Activated B cell treated with CpG ODN at 0.5 μM for 24 hours (primary cell): ENCODE measurements around the gene TNFRSF14. TPM values are rescaled to one million over a fixed set of nuclear protein-coding genes. Genes with fewer than 3 reads are reported as not detected.

Experiments used
- ATAC-seq: fragments of 200-7000 bp; cut with Tn5 transposase; one replicate; pipeline ENCODE4 v1.10.0; 2021; ENCODE audit warnings: low read depth, mild to moderate bottlenecking, moderate library complexity
- CTCF ChIA-PET: fragments of 350-600 bp; sonication (Branson Sonifier 250); formaldehyde crosslinking; loops from one replicate; lab custom pipeline; 2021; ENCODE audit warnings: antibody characterized with exemption; lab: Charles Lee
- POLR2A ChIA-PET: fragments of 350-600 bp; sonication (Branson Sonifier 250); formaldehyde crosslinking; loops from one replicate; lab custom pipeline; 2021; ENCODE audit warnings: antibody characterized with exemption; lab: Charles Lee
- DNase-seq: peaks from one replicate; pipeline ENCODE4 v3.0.0; 2022
- H3K27ac Mint-ChIP-seq: one replicate; pipeline ENCODE4 v1.8.0; 2020; ENCODE audit warnings: mixed read lengths
- H3K27me3 Mint-ChIP-seq: one replicate; pipeline ENCODE4 v1.8.0; 2021; ENCODE audit warnings: mixed read lengths
- H3K36me3 Mint-ChIP-seq: one replicate; pipeline ENCODE4 v1.8.0; 2021; ENCODE audit warnings: low read depth, mixed read lengths
- H3K4me1 Mint-ChIP-seq: one replicate; pipeline ENCODE4 v1.8.0; 2021; ENCODE audit warnings: mixed read lengths
- H3K4me3 Mint-ChIP-seq: one replicate; pipeline ENCODE4 v1.8.0; 2020; ENCODE audit warnings: mild to moderate bottlenecking, mixed read lengths
- H3K9me3 Mint-ChIP-seq: one replicate; pipeline ENCODE4 v1.8.0; 2020; ENCODE audit warnings: mixed read lengths
- CTCF ChIP-seq: fragments of 200-600 bp; IDR thresholded peaks from one replicate; pipeline ENCODE4 v1.8.0; 2022; ENCODE audit warnings: antibody characterized with exemption, mild to moderate bottlenecking
- intact Hi-C: fragments of 100-400 bp; cut with micrococcal nuclease; formaldehyde crosslinking; loops from one replicate; pipeline ENCODE4 v1.15.1; 2024
- total RNA-seq: library from RNA; stranded (reverse); gene quantifications from 2 replicates; pipeline ENCODE4 v1.2.3, GENCODE V29; 2022

The TNFRSF14 gene
- total RNA-seq, 1 donor from 2014 or later: 148 TPM

GRCh38 chr1:2514863-2515762, 41.1 kb upstream of the TNFRSF14 start:
- DNase-seq (no peak), ATAC-seq (no peak)
- TF ChIP-seq CTCF: no peak
- intact Hi-C loops: no loop called here
- no peaks in the 10 kb centered on the region for H3K9me3 Mint-ChIP-seq
- H3K27me3 Mint-ChIP-seq: no peaks in the 10 kb centered on the region
- no peak overlapping the region for H3K4me3 Mint-ChIP-seq
- H3K36me3 Mint-ChIP-seq: peaks cover 71% of the 10 kb centered on the region
- CTCF ChIA-PET: no interaction called here
- POLR2A ChIA-PET: interaction anchor here (1.0 kb wide), 1 partner anchor 11 kb away, joined by 3 read pairs; the partner anchor contains the start of gene PANK4
- no peak overlapping the region for H3K27ac Mint-ChIP-seq
- no peaks in the 10 kb centered on the region for H3K4me1 Mint-ChIP-seq

GRCh38 chr1:2515763-2516080, 40.4 kb upstream of the TNFRSF14 start:
- ATAC-seq (no peak), DNase-seq (no peak)
- POLR2A ChIA-PET: no interaction called here
- Mint-ChIP-seq H3K4me1 (no peaks in the 10 kb centered on the region), H3K36me3 (peaks cover 70% of the 10 kb centered on the region), H3K27ac (no peak overlapping the region), H3K27me3 (no peaks in the 10 kb centered on the region), H3K4me3 (no peak overlapping the region), H3K9me3 (no peaks in the 10 kb centered on the region)
- intact Hi-C loops: no loop called here
- CTCF ChIA-PET: no interaction called here
- TF ChIP-seq CTCF: no peak

- Mint-ChIP-seq H3K27me3 (no peaks in the 10 kb centered on the region), H3K27ac (no peak overlapping the region), H3K36me3 (peaks cover 72% of the 10 kb centered on the region), H3K9me3 (no peaks in the 10 kb centered on the region), H3K4me3 (no peak overlapping the region), H3K4me1 (no peaks in the 10 kb centered on the region)
- intact Hi-C loops: no loop called here
- no peak for ATAC-seq
- ChIA-PET POLR2A (no interaction called here), CTCF (no interaction called here)
- no peak for DNase-seq
- TF ChIP-seq CTCF: no peak
Observed at GRCh38 chr1:2516124-2516523, 40.0 kb upstream of the TNFRSF14 start.

- no peak for DNase-seq
- H3K27ac Mint-ChIP-seq: no peak overlapping the region
- no peak overlapping the region for H3K4me3 Mint-ChIP-seq
- ChIA-PET POLR2A (no interaction called here), CTCF (no interaction called here)
- H3K4me1 Mint-ChIP-seq: no peaks in the 10 kb centered on the region
- H3K9me3 Mint-ChIP-seq: no peaks in the 10 kb centered on the region
- no peak for ATAC-seq
- TF ChIP-seq CTCF: no peak
- H3K27me3 Mint-ChIP-seq: no peaks in the 10 kb centered on the region
- peaks cover 72% of the 10 kb centered on the region for H3K36me3 Mint-ChIP-seq
- intact Hi-C loops: no loop called here
Observed at GRCh38 chr1:2516946-2517345, 39.2 kb upstream of the TNFRSF14 start.

GRCh38 chr1:2517966-2518365, 38.2 kb upstream of the TNFRSF14 start:
- no peak for TF ChIP-seq CTCF
- no peaks in the 10 kb centered on the region for H3K9me3 Mint-ChIP-seq
- no peak for DNase-seq
- H3K4me3 Mint-ChIP-seq: no peak overlapping the region
- intact Hi-C loops: no loop called here
- no peaks in the 10 kb centered on the region for H3K27me3 Mint-ChIP-seq
- H3K27ac Mint-ChIP-seq: no peak overlapping the region
- CTCF ChIA-PET: no interaction called here
- no peak for ATAC-seq
- POLR2A ChIA-PET: no interaction called here
- H3K4me1 Mint-ChIP-seq: peaks cover 6% of the 10 kb centered on the region
- H3K36me3 Mint-ChIP-seq: peaks cover 70% of the 10 kb centered on the region
